Lower lobe of right lung (tissue), 2 donors: ENCODE measurements around the gene BLVRA. TPM values are rescaled to one million over a fixed set of nuclear protein-coding genes. Genes with fewer than 3 reads are reported as not detected.

Experiments
- ATAC-seq, 2 donors: fragments of 200-7000 bp; cut with Tn5 transposase; one replicate each; pipeline ENCODE4 v1.9.1; 2020 to 2022; ENCODE audit warnings: mild to moderate bottlenecking in 2 of 2, moderate library complexity in 2 of 2
- DNase-seq: peaks from one replicate; pipeline ENCODE4 v3.0.0-alpha.2; 2020
- H3K27ac ChIP-seq: fragments of 200-600 bp; one replicate; pipeline ENCODE4 v1.8.0; 2022
- H3K27me3 ChIP-seq: fragments of 200-600 bp; one replicate; pipeline ENCODE4 v1.8.0; 2022; ENCODE audit warnings: low read depth
- H3K36me3 ChIP-seq: fragments of 200-600 bp; one replicate; pipeline ENCODE4 v1.8.0; 2022; ENCODE audit warnings: mild to moderate bottlenecking
- H3K4me1 ChIP-seq: fragments of 200-600 bp; one replicate; pipeline ENCODE4 v1.8.0; 2022
- H3K4me3 ChIP-seq: fragments of 200-600 bp; one replicate; pipeline ENCODE4 v1.8.0; 2022; ENCODE audit warnings: mild to moderate bottlenecking
- H3K9me3 ChIP-seq: fragments of 200-600 bp; one replicate; pipeline ENCODE4 v1.8.0; 2022
- intact Hi-C: fragments of 100-400 bp; cut with DNase I; formaldehyde crosslinking; loops from one replicate; pipeline ENCODE4 v1.11.0; 2022
- total RNA-seq: library from RNA; stranded (reverse); fragmentation: NEBNext Ultra II Directional; extraction: Animal tissue kit (Norgen Biotek cat#: 25700); gene quantifications from one replicate; pipeline ENCODE4 v1.2.1, GENCODE V29; 2021
- TF ChIP-seq, protein P1 (sequence below): fragments of 200-600 bp; IDR thresholded peaks from one replicate; pipeline ENCODE4 v1.8.0; 2022; ENCODE audit warnings: antibody characterized with exemption, mild to moderate bottlenecking
- donor health status: DM: no; HTN: yes; CAD: no; lungs with severe emphysema.

BLVRA gene
- total RNA-seq, 1 donor from 2014 or later: 106 TPM

DNA sequence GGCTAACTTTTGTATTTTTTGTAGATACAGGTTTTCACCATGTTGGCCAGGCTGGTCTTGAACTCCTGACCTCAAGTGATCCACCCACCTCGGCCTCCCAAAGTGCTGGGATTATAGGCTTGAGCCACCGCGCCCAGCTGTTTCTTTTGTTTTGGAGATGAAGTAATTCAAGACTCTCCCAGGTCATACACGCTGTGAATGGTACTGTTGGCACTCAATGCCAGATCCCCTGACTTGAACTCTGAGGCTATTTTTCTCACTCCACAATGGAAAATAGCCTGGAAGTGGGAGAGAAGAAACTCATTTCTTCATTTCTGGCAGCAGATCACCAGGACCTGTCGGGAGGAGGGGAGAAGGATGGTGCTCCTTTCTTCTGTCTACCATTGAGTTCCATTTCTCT is 32.4 kb downstream of the BLVRA start:
- H3K9me3 ChIP-seq: no peaks in the 10 kb centered on the region
- H3K36me3 ChIP-seq: peaks cover 80% of the 10 kb centered on the region
- ATAC-seq (no peak), DNase-seq (no peak)
- no peak overlapping the region for H3K27ac ChIP-seq
- H3K4me1 ChIP-seq: peaks cover 6% of the 10 kb centered on the region
- no peaks in the 10 kb centered on the region for H3K27me3 ChIP-seq
- H3K4me3 ChIP-seq: no peak overlapping the region
- intact Hi-C loops: no loop called here
- TF ChIP-seq, protein P1, sequence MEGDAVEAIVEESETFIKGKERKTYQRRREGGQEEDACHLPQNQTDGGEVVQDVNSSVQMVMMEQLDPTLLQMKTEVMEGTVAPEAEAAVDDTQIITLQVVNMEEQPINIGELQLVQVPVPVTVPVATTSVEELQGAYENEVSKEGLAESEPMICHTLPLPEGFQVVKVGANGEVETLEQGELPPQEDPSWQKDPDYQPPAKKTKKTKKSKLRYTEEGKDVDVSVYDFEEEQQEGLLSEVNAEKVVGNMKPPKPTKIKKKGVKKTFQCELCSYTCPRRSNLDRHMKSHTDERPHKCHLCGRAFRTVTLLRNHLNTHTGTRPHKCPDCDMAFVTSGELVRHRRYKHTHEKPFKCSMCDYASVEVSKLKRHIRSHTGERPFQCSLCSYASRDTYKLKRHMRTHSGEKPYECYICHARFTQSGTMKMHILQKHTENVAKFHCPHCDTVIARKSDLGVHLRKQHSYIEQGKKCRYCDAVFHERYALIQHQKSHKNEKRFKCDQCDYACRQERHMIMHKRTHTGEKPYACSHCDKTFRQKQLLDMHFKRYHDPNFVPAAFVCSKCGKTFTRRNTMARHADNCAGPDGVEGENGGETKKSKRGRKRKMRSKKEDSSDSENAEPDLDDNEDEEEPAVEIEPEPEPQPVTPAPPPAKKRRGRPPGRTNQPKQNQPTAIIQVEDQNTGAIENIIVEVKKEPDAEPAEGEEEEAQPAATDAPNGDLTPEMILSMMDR: no peak

DNA sequence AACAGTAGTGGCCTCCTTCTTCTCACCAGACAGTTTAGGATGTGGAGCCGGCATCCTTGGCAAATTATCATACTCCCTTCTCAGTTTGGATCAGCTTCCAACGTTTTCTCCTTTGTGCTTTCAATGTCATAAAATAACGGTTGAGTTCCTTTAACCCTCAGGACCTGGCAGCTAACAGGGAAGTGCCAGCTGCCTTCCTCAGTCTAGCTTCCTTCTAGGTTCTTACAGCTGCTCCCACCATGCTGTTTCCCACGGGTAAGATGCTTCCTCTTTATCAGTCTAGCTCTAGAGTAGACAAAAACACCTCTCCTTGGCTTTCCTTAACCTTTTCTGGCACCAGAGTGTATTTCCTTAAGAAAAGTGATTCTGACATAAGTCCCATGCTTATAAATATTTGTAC is 33.2 kb downstream of the BLVRA start:
- Histone ChIP-seq H3K36me3 (peaks cover 88% of the 10 kb centered on the region), H3K4me1 (peaks cover 6% of the 10 kb centered on the region), H3K27me3 (no peaks in the 10 kb centered on the region), H3K27ac (no peak overlapping the region), H3K4me3 (no peak overlapping the region), H3K9me3 (no peaks in the 10 kb centered on the region)
- intact Hi-C loops: no loop called here
- ATAC-seq: peak; percentile 53 to 77
- no peak for DNase-seq
- TF ChIP-seq, protein P1: no peak

DNA sequence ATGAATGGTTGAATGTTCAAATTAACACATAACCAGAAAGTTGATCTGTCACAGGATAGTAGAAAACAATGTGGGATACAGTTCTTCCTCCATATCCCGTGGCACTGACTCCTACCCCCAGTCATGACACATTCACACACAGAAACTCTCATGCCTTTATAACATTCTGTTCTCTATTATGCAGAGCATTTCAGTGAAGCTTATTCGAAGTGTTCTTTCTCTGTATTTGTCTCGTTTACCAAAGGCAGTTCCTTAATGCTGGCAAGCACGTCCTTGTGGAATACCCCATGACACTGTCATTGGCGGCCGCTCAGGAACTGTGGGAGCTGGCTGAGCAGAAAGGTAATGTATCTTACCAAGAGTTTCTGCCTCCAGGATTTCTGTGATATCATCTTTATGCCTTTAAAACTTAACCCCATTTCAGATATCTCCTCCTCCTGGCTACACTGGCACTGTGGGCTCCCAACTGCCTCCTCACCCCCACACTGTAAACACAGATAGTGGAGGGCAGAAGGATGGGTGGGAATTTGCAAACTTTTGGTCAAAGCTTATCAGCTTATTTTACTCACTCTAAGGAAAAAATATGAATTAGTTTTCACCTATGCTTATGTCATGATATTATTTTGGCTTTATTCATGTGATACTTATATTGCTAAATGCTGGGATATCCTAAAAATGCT is 34.1 kb downstream of the BLVRA start:
- Histone ChIP-seq H3K27me3 (no peaks in the 10 kb centered on the region), H3K27ac (no peak overlapping the region), H3K36me3 (peaks cover 98% of the 10 kb centered on the region), H3K9me3 (no peaks in the 10 kb centered on the region), H3K4me3 (no peak overlapping the region), H3K4me1 (peaks cover 6% of the 10 kb centered on the region)
- TF ChIP-seq, protein P1: no peak
- intact Hi-C loops: no loop called here
- DNase-seq: no peak
- no peak for ATAC-seq

DNA sequence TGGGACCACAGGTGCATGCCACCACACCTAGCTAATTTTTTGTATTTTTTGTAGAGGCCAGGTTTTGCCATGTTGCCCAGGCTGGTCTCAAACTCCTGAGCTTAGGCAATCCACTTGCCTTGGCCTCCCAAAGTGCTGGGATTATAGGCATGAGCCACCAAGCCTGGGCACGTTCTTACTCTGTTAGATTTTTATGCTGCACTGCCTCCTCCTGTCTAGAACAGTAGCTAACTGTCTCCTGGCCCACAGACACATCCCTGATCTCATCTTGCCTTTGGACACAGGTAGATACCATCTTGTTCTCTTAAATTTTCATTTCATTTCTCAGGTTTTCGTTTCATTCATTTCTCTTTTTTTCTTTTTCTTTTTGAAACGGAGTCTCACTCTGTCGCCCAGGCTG is 41.1 kb downstream of the BLVRA start:
- Histone ChIP-seq H3K27me3 (no peaks in the 10 kb centered on the region), H3K4me1 (no peaks in the 10 kb centered on the region), H3K4me3 (no peak overlapping the region), H3K9me3 (no peaks in the 10 kb centered on the region), H3K36me3 (peaks cover 91% of the 10 kb centered on the region), H3K27ac (no peak overlapping the region)
- TF ChIP-seq, protein P1: no peak
- ATAC-seq (no peak), DNase-seq (no peak)
- intact Hi-C loops: no loop called here

DNA sequence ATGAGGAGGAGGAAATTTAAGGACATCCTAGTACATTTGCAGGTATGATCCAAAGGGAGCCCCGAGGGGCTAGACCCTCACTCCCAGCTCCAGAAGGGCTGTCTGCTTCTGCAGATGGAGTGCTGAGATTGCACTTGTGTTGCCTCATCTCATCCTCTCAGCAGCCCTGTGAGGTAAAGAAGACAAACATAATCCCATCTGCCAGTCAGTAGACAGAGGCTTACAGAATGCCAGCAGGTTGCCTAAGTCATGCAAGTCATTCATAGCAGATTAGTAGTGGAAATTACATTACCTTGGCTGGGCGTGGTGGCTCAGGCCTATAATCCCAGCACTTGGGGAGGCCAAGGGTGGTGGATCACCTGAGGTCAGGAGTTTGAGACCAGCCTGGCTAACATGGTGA is 45.4 kb downstream of the BLVRA start:
- Histone ChIP-seq H3K9me3 (no peaks in the 10 kb centered on the region), H3K4me1 (no peaks in the 10 kb centered on the region), H3K27ac (no peak overlapping the region), H3K27me3 (no peaks in the 10 kb centered on the region), H3K4me3 (no peak overlapping the region), H3K36me3 (peaks cover 96% of the 10 kb centered on the region)
- ATAC-seq (no peak), DNase-seq (no peak)
- TF ChIP-seq, protein P1: no peak
- intact Hi-C loops: no loop called here
